GM10266 (cell line): ENCODE results near the gene TTC23L.

Experiments
- DNase-seq: peaks from one replicate; pipeline ENCODE4 v3.0.0; 2012; ENCODE audit errors: extremely low spot score
- TF ChIP-seq, protein P1 (sequence below): IDR thresholded peaks from 2 replicates; pipeline ENCODE4 v1.5.1; 2012; ENCODE audit warnings: mild to moderate bottlenecking, low read depth; ENCODE audit not compliant: control insufficient read depth, insufficient read depth; ENCODE audit errors: missing control alignments

TTC23L gene

DNA sequence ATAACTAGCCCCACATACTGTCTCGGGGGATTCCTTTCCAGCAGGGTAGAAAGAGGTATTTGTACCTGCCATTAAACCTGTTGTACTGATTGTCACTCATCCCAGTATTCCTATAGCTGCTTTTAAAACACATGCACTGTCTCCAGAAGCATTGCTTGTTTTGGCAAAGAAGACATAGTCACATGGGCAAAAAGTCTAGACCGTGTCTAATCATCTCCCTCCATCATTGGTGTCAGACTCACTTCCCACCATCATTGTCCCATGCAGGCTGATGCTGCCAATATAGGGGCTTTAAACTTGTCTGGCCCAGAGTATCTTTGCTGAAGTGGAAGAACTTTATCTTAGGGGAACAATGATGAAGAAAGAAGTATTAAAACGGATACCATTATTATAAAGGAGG, 103.0 kb downstream of the TTC23L start:
- no peak for DNase-seq
- TF ChIP-seq, protein P1, sequence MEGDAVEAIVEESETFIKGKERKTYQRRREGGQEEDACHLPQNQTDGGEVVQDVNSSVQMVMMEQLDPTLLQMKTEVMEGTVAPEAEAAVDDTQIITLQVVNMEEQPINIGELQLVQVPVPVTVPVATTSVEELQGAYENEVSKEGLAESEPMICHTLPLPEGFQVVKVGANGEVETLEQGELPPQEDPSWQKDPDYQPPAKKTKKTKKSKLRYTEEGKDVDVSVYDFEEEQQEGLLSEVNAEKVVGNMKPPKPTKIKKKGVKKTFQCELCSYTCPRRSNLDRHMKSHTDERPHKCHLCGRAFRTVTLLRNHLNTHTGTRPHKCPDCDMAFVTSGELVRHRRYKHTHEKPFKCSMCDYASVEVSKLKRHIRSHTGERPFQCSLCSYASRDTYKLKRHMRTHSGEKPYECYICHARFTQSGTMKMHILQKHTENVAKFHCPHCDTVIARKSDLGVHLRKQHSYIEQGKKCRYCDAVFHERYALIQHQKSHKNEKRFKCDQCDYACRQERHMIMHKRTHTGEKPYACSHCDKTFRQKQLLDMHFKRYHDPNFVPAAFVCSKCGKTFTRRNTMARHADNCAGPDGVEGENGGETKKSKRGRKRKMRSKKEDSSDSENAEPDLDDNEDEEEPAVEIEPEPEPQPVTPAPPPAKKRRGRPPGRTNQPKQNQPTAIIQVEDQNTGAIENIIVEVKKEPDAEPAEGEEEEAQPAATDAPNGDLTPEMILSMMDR, result no peak

DNA sequence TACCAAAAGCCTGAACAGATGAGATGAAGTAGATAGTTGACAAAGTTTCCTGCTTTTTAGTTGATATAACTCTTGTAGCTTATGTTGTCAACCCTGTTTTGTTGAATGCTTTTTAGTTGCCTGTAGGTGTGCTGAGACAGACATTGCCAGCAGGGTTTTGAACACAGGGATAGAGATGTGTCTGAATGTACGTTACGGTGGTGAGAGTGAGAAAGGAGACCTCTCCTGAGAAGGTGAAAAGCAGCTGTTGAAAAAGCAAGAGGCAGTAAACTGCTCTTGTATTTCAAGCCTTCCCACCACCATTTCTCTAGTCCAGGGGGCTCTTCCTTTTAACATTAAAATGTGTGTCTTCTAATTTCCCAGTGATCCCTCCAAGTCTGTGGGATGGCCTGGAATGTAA, 105.1 kb downstream of the TTC23L start:
- TF ChIP-seq, protein P1, result no peak
- DNase-seq, result no peak

DNA sequence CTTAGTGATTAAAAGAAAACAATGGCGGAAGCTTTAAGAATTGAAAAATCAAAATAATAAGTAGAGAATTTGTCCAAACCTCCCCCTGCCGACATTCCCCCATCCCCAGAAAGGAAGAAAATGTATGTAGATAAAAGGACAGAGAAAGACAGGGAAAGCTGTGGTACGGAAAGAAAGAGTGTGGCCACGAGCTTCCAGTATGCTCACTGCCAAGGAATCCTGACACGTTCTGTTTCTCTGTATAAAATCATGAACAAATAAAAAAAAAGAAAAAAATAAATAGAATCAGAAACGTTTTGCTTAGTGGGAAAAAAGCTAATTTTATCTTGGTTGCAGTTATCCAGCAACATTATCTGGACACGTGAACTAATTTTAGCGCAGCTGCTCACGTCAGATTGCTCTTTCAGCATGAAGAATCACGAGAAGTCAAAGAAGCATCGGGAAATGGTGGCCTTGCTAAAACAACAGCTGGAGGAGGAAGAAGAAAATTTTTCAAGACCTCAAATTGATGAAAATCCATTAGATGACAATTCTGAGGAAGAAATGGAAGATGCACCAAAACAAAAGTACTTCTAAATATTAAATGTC, 105.6 kb downstream of the TTC23L start:
- TF ChIP-seq, protein P1, result no peak
- DNase-seq, result no peak
